HFF-Myc (cell line): ENCODE measurements around the gene NUMB.

Experiments
- DNase-seq: peaks from one replicate; pipeline ENCODE4 v3.0.0-alpha.2; 2011; ENCODE audit warnings: low read depth; ENCODE audit errors: extremely low read depth
- H3K4me3 ChIP-seq: replicated peaks from 2 replicates; pipeline ENCODE4 v1.5.1; 2011; ENCODE audit warnings: low read depth, mild to moderate bottlenecking, control low read depth, low read length
- CTCF ChIP-seq: IDR thresholded peaks from 2 replicates; pipeline ENCODE4 v1.5.1; 2012; ENCODE audit warnings: mild to moderate bottlenecking, low read depth, low read length, control low read depth; ENCODE audit errors: missing control alignments

NUMB gene

GRCh38 chr14:73264885-73265720 lies 193.2 kb downstream of the NUMB start:
- DNase-seq, result no peak

GRCh38 chr14:73264080-73264884 lies 194.1 kb downstream of the NUMB start:
- DNase-seq, result no peak
- H3K4me3 ChIP-seq, result no peak overlapping the region
- TF ChIP-seq CTCF, result no peak

More at GRCh38 chr14:73264885-73265720, 193.2 kb downstream of the NUMB start:
- H3K4me3 ChIP-seq, result no peak overlapping the region
- TF ChIP-seq CTCF, result no peak

GRCh38 chr14:73263606-73264005 lies 194.7 kb downstream of the NUMB start:
- TF ChIP-seq CTCF, result no peak
- no peak for DNase-seq
- H3K4me3 ChIP-seq, result no peak overlapping the region

DNA sequence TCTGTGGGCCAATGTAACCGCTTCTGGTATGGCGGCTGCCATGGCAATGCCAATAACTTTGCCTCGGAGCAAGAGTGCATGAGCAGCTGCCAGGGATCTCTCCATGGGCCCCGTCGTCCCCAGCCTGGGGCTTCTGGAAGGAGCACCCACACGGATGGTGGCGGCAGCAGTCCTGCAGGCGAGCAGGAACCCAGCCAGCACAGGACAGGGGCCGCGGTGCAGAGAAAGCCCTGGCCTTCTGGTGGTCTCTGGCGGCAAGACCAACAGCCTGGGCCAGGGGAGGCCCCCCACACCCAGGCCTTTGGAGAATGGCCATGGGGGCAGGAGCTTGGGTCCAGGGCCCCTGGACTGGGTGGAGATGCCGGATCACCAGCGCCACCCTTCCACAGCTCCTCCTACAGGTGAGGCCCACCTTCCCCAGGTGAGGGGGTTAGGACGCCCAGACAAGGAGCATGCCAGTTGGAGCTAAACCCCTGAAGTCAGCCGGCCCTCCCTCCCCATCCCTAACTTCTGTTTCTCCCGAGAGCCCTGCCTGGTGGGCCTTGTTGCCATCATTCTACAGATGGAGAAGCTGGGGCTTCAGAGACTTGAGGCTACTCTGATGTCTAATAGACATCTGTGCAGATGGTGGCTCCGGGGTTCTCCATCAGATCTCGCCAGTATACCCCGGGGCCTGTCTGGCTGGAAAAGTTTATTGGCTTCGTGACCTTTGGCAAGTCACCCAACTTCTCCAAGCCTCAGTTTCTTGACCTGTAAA lies 195.7 kb downstream of the NUMB start:
- H3K4me3 ChIP-seq, result no peak overlapping the region
- DNase-seq, result no peak
- no peak for TF ChIP-seq CTCF

- TF ChIP-seq CTCF, result no peak
- DNase-seq, result no peak
- H3K4me3 ChIP-seq, result no peak overlapping the region
These were observed 196.6 kb downstream of the NUMB start for GRCh38 chr14:73261520-73262426.

DNA sequence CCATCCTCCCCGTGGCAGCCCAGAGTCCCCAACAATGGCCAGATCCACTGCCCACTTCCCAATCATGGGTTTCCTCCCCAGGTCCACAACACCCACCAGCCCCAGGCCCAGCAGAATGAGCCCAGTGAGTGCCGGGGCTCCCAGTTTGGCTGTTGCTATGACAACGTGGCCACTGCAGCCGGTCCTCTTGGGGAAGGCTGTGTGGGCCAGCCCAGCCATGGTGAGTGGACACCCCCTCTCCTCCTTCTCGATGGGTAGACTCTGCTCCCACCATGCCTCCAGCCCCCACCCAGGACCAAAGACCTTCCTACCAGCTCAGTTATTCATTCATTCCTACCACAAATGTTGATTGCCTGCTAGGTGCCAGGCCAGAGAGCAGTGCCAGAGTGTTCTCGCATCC lies 197.3 kb downstream of the NUMB start:
- TF ChIP-seq CTCF, result no peak
- no peak for DNase-seq
- no peak overlapping the region for H3K4me3 ChIP-seq
